GM12874 (cell line): ENCODE data around the gene FES.

ENCODE experiments used
- CTCF ChIP-seq: IDR thresholded peaks from 2 replicates; pipeline ENCODE4 v1.5.1; 2011; ENCODE audit warnings: low read depth, mild to moderate bottlenecking, control low read depth, low read length, moderate library complexity; ENCODE audit not compliant: insufficient read depth

Gene FES

GRCh38 chr15:90918835-90919234 is 34.5 kb downstream of the FES start:
- no peak for TF ChIP-seq CTCF

GRCh38 chr15:90921887-90922286 is 37.6 kb downstream of the FES start:
- no peak for TF ChIP-seq CTCF

GRCh38 chr15:90924375-90924774 is 40.1 kb downstream of the FES start:
- no peak for TF ChIP-seq CTCF

- TF ChIP-seq CTCF: no peak
Measured at GRCh38 chr15:90929246-90930019, 45.1 kb downstream of the FES start.

GRCh38 chr15:90930861-90931574 is 46.7 kb downstream of the FES start:
- TF ChIP-seq CTCF: no peak

GRCh38 chr15:90931575-90931827 is 47.2 kb downstream of the FES start:
- TF ChIP-seq CTCF: no peak

- peak; percentile 95 for TF ChIP-seq CTCF
Measured at GRCh38 chr15:90931828-90932659, 47.7 kb downstream of the FES start, which contains the start of gene HDDC3. TSS of gene HDDC3 (minus strand) at chr15:90932549. CDS start at chr15:90932540, 9 bp downstream.
